HG02852 (cell line): ENCODE measurements around the gene TANC1.

ENCODE experiments used
- ATAC-seq: cut with Tn5 transposase; IDR thresholded peaks from one replicate; pipeline ENCODE4 v1.9.1; 2021; ENCODE audit warnings: mild to moderate bottlenecking, moderate library complexity; ENCODE audit not compliant: unreplicated experiment

The TANC1 gene

DNA sequence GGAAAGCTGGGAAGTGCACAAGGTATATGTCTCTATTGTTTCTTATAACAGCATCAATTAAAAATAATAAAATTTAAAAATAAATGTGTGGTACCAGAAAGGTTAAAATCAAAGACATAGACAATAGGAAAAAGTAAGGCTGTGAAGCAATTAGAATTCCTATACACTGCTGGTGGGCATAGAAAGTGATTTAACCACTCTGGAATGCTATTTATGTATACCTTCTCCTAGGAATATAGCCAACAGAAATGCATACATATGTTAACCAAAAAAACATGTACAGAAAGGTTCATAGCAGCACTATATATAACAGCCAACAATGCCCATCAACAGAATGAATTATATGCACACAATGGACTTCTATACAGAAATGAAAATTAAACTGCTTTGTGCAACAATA, 275.1 kb downstream of the TANC1 start:
- no peak for ATAC-seq

DNA sequence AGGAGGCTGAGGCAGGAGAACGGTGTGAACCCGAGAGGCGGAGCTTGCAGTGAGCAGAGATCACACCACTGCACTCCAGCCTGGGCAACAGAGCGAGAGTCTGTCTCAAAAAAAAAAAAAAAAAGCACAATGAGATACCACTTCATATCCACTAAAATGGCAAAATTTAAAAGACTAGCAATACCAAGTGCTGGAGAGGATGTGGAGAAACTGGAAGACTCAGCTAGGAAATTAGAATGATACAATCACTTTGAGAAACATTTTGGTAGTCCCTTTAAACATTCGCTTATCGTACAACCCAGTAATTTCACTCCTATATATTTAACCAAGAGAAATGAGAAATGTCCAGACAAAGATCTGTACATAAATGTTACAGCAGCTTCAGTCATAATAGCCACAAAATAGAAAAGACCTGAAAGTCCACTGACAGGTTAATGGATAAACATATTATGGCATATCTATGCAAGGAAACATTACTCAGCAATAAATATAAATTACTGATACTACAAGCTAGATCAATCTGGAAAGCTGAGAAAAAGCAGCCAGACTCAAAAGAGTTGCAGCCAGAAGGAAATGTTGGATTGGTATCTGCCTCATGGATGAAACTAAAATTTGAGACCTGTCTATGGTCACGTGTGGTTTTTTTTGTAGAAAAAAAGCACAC, 278.0 kb downstream of the TANC1 start:
- ATAC-seq: no peak

DNA sequence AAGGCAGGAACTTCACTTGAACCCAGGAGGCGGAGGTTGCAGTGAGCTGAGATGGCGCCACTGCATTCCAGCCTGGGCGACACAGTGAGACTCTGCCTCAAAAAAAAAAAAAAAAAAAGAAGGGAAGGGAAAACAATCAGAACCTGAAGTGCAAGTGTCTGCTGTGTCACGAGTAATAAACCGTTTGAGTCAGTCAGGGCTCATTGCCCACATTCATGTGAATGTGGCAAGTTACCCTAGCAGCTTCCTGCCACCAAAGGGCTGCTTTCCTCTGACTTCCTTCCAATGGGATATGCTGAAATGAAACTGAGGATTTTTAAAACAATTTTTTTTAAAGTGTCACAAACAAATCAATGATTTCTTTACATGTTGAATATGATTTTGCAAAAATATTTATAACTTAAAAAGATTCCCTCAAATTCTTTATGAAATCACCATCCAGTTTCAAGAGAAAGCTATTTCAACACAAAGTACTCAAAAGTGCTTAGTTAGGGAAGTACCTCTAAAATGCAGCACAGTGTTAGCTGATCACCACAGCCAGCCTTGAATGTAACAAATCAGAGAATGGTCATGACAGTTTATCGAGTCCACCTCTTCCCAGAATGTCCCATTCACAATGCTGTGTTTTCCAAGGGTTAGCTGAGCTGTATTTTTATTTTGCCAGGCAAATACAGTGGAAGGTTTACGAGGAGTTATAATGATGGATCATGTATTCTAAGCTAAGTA, 281.7 kb downstream of the TANC1 start:
- ATAC-seq: peak; percentile 60

- no peak for ATAC-seq
These were observed 283.1 kb downstream of the TANC1 start for GRCh38 chr2:159251296-159252173.

- ATAC-seq: no peak
These were observed 284.5 kb downstream of the TANC1 start for GRCh38 chr2:159252905-159253304.

DNA sequence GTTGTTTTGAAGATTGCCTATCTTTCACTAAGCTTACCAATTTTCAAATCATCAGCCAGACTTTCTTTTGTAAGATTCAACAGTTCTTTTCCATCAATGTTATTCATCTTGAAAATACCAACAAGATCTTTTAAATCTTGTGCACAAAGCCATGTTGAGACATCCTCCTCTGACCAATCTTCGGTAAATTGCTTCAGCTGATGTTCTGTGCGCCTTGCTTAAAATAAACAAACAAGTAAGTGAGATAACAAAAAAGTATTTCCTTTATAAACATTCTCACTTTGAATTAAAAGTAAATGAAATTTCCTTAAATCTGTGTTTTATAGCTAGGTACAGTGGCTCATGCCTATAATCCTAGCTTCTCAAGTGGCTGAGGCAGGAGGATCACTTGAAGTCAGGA, 287.7 kb downstream of the TANC1 start:
- ATAC-seq: no peak

- no peak for ATAC-seq
These were observed 293.8 kb downstream of the TANC1 start for GRCh38 chr2:159262226-159262625.

DNA sequence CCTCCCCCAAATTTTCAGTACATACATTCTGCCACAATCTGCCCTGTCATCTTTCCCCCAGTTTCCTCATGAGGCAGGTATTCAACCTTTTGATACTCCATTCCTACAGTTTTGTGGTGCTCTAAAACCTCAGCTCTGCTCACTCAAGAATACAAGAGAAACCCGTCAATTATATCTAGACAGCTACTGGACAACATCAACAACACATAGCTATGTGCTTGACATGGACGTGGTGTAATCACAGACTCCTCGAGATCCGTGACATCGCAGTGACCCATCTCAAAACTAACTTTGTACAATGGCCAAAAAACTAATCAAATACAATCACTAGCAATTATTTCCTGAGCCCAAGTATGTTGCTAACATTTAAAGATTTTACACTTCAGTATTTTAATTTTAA, 294.5 kb downstream of the TANC1 start:
- no peak for ATAC-seq

GRCh38 chr2:159265171-159265576, 296.7 kb downstream of the TANC1 start:
- ATAC-seq: no peak

- peak; percentile 88 for ATAC-seq
These were observed 298.1 kb downstream of the TANC1 start for GRCh38 chr2:159266554-159266953.

DNA sequence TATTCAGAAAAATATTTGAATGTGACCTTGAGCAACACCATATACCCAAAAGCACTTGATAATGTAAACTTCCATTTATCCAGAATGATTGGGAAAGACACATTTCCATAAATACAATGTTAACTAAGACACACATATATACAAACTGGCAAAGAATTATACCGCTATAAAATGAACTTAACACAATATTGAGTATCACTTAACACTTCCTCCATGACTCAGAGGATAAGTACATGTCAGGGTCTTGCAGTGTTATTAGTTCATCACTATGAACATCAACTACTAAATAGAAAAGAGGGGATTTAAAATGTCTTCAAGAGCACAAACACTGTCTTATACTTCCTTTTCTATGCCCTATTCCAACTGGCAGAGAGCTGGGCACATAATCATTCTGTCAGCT, 299.5 kb downstream of the TANC1 start:
- ATAC-seq: no peak

GRCh38 chr2:159270744-159271379, 302.4 kb downstream of the TANC1 start:
- ATAC-seq: no peak

DNA sequence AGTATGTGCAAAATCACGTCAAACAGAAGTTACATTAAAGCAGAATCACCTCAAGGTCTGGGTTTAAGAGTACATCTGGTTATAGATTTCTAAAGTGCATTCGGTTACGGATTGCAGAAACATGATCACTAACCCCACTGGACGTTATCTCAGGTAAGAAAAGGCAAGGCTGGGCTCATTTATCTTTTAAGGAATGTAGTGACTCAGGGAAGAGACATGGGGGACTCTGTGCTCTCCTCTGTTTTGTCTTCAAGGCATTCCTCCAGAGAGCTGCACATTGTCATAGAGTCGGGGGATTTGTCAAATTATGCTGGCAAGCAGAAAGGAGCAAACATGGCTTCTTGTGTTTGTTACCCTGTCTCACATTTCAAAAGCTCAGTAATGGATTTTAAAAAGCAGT, 303.7 kb downstream of the TANC1 start:
- no peak for ATAC-seq

DNA sequence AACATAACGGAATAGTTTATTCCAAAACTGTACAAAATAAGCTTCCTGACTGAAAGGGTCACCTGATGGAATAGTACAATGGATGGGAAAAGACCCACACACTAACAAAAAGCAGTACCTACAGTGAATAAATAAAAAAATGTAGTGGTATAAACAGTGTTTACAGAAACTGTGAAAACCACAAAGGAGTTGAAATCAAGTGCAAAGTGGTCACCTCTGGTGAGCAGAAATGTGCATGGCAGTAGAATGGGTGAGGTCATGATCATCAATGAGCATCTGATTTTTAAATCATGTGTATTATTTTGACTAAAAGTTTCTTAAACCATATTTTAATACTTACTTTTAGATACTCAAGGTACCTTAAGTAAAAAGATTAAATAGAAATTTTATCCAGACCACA, 306.7 kb downstream of the TANC1 start:
- no peak for ATAC-seq

GRCh38 chr2:159279700-159280099, 311.3 kb downstream of the TANC1 start:
- no peak for ATAC-seq

- no peak for ATAC-seq
These were observed 312.6 kb downstream of the TANC1 start for GRCh38 chr2:159281002-159281401.
